K562 (cell line): Measurements from ENCODE around the gene SEL1L. TPM values are rescaled to one million over a fixed set of nuclear protein-coding genes. Genes with fewer than 3 reads are reported as not detected.

Experiments used
- CEBPG ChIP-seq, 3 experiments: fragments of 200-800 bp in 1 of 3; sonication (Bioruptor generic) in 1 of 3; sonication (generic) in 1 of 3; formaldehyde crosslinking in 1 of 3; IDR thresholded peaks in 2 of 3; conservative IDR thresholded peaks in 1 of 3; 2 replicates each; pipeline versions ENCODE4 v1.6.1 to v1.8.0; 2016 to 2022; ENCODE audit warnings: missing compliant biosample characterization in 2 of 3, missing genetic modification characterization in 2 of 3, mild to moderate bottlenecking in 1 of 3, missing genetic modification reagents in 1 of 3
- CXXC5 ChIP-seq: fragments of 250-450 bp; sonication (Bioruptor Pico); IDR thresholded peaks from 2 replicates; pipeline ENCODE4 v1.8.0; 2022; ENCODE audit warnings: inconsistent platforms, mild to moderate bottlenecking, moderate library complexity
- HINFP ChIP-seq: fragments of 450-650 bp; conservative IDR thresholded peaks from 2 replicates; pipeline ENCODE4 v1.6.1; 2016; ENCODE audit warnings: missing genetic modification characterization, low read depth, mild to moderate bottlenecking, control low read depth, missing compliant biosample characterization
- JUNB ChIP-seq: fragments of 450-650 bp; formaldehyde crosslinking; conservative IDR thresholded peaks from 2 replicates; pipeline ENCODE4 v1.4.0; 2020; ENCODE audit warnings: mild to moderate bottlenecking
- MTA1 ChIP-seq: fragments of 450-650 bp; IDR thresholded peaks from 2 replicates; pipeline ENCODE4 v1.6.1; 2017; ENCODE audit warnings: borderline replicate concordance
- MXD1 ChIP-seq: fragments of 250-450 bp; sonication (Bioruptor Pico); IDR thresholded peaks from 2 replicates; pipeline ENCODE4 v1.8.0; 2021; ENCODE audit warnings: borderline replicate concordance, mild to moderate bottlenecking, moderate library complexity; ENCODE audit not compliant: poor library complexity, severe bottlenecking
- NR3C1 ChIP-seq: sonication (generic); formaldehyde crosslinking; IDR thresholded peaks from 2 replicates; pipeline ENCODE4 v1.8.1; 2022; ENCODE audit warnings: missing genetic modification reagents
- NUFIP1 ChIP-seq: fragments of 450-650 bp; IDR thresholded peaks from 2 replicates; pipeline ENCODE4 v1.6.1; 2018; ENCODE audit not compliant: partially characterized antibody
- PCBP2 ChIP-seq: fragments of 200-400 bp; formaldehyde crosslinking; IDR thresholded peaks from 2 replicates; pipeline ENCODE4 v1.6.1; 2018; ENCODE audit warnings: low read length, low read depth, mild to moderate bottlenecking, moderate library complexity; ENCODE audit not compliant: poor library complexity, severe bottlenecking
- ZBTB40 ChIP-seq, 2 experiments: fragments of 450-650 bp in 1 of 2; sonication (generic) in 1 of 2; formaldehyde crosslinking in 1 of 2; IDR thresholded peaks; 2 replicates each; pipeline versions ENCODE4 v1.7.1 to v1.9.0; 2016 to 2022; ENCODE audit warnings: inconsistent platforms in 1 of 2, mild to moderate bottlenecking in 1 of 2, missing genetic modification reagents in 1 of 2
- ZNF280A ChIP-seq: fragments of 450-650 bp; IDR thresholded peaks from 2 replicates; pipeline ENCODE4 v1.6.1; 2018; ENCODE audit warnings: mild to moderate bottlenecking, low read depth; ENCODE audit not compliant: partially characterized antibody
- ZNF668 ChIP-seq: fragments of 250-450 bp; sonication (Bioruptor Pico); IDR thresholded peaks from 2 replicates; pipeline ENCODE4 v1.8.0; 2022; ENCODE audit warnings: mild to moderate bottlenecking, inconsistent platforms
- polyA plus RNA-seq, 8 experiments: library from polyadenylated mRNA; depleted of rRNA in 4 of 8; stranded (reverse) in 5 of 8; unstranded in 3 of 8; fragments of >200 nt; fragmentation: Nextera tagmentation in 2 of 8; fragmentation: Illumina TruSeq in 1 of 8; extraction: Ambion mirVana in 2 of 8; extraction: Trizol in 1 of 8; gene quantifications; 2 replicates each; pipeline versions ENCODE4 v1.2.1 to v1.2.3, GENCODE V29; 2011 to 2014; ENCODE audit warnings: inconsistent platforms in 1 of 8, missing spikeins in 1 of 8
- total RNA-seq, 7 experiments: library from RNA; depleted of rRNA in 6 of 7; stranded (reverse); fragments of >200 nt in 6 of 7; fragmentation: Illumina TruSeq in 2 of 7; extraction: Trizol in 2 of 7; gene quantifications; 2 replicates each; pipeline versions ENCODE4 v1.2.1 to v1.2.3, GENCODE V29; 2011 to 2021; ENCODE audit warnings: low replicate concordance in 1 of 7

The SEL1L gene
- total and polyA plus RNA-seq, 9 of the 15 experiments (the other 6 are each of a cell fraction or from before 2014, with no cell fraction given): 7.7 to 21.1 (median 13.6) TPM

GRCh38 chr14:81427348-81428058 lies 106.2 kb downstream of the SEL1L start (continued):
- TF ChIP-seq ZBTB40 (IDR thresholded peaks at IDR 0.05) (no peak), ZBTB40 (CRISPR knock-in tag; IDR thresholded peaks at IDR 0.05) (no peak), MXD1 (CRISPR knock-in tag) (no peak), ZNF280A (no peak), MTA1 (peak; percentile 69; the same call in 1 of the 2 replicates), CEBPG (CRISPR knock-in tag; IDR thresholded peaks at IDR 0.05) (no peak), CEBPG (tag; conservative IDR thresholded peaks at IDR 0.05 in 1 of 2, IDR thresholded peaks at IDR 0.05 in 1 of 2) (no peak), NUFIP1 (peak; percentile 63), PCBP2 (no peak), ZNF668 (CRISPR knock-in tag) (no peak), JUNB (CRISPR knock-in tag) (no peak), NR3C1 (CRISPR knock-in tag) (no peak), CXXC5 (CRISPR knock-in tag) (peak; percentile 58), HINFP (tag) (no peak)
